Kidney capillary endothelial cell (primary cell): ENCODE results near the gene LINGO1.

Source experiments
- DNase-seq: peaks from one replicate; pipeline ENCODE4 v3.0.0-alpha.2; 2018; ENCODE audit warnings: low spot score

Gene LINGO1

GRCh38 chr15:77596821-77597803 is 35.6 kb downstream of the LINGO1 start:
- DNase-seq: no peak

GRCh38 chr15:77595231-77595630 is 37.5 kb downstream of the LINGO1 start:
- DNase-seq: no peak

GRCh38 chr15:77592758-77593157 is 40.0 kb downstream of the LINGO1 start:
- DNase-seq: no peak

DNA sequence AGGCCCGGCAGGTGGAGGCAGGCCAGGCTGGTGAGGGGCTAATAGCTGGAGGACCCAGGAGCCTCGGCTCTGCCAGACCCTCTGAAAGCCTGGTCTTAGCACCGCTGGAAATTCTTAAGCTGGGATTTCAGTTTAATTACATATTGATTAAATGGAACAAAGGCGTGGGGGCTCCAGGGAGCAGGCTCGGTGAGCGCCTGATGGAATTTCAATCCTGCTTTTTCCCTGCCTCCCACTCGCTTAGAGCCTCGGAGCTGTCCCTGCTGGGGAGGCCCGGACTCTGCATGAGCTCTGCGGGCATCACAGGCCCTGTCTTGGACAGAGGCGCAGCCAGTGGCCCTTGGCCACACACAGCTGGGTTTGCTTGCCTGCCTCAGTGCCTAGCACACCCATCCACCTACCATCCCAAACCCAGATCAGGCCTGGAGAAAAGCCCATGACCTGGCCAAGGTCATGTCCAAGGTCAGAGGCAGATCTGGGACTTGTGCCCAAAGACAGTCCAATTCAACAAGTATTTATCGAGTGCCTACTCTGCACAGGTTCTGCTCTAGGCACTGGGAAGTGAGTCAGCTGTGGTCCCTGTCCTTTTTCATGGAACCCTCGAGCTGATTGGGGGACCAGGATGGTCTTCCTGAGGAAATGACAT is 40.6 kb downstream of the LINGO1 start:
- no peak for DNase-seq

DNA sequence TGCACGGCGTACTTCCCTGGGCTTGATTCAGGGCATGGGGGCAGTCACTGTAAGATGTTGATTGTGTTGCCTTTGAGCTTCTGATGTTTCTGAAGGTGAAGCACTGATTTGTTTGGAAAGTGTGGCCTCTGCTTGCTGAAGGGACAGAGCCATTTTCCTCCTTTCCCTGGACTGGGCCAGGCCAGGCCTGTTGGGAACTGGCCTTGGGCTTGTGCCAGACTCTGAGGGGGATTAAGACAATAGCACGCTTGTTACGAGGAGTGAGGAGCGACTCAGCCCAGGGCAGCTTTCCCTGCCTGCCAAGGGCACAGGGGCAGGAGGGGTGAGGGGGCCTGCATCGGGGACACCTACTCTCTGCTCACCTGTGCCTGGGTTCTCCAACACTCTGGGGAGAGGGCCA is 42.9 kb downstream of the LINGO1 start:
- DNase-seq: no peak

GRCh38 chr15:77588126-77588525 is 44.6 kb downstream of the LINGO1 start:
- DNase-seq: no peak

- DNase-seq: no peak
Measured at GRCh38 chr15:77584691-77585090, 48.0 kb downstream of the LINGO1 start.

DNA sequence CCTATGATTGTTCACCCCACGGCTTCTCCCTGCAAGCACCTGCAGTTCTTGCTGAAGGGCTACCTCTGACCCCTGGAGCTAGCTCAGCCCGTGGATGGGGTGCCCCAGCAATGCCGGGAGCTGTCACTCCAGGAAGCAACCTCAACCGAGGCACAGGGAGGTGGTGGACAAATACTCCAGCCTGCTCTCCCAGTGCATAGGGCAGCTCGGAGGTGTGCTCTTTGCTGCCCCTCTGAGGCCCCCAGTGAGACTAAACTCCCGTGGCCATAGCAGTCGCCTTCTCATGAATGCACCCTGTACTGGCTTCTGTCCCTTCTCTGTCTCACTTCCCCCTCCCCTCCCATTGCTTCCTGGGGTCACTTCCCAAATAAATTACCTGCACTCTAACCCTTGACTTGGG is 48.5 kb downstream of the LINGO1 start:
- no peak for DNase-seq

DNA sequence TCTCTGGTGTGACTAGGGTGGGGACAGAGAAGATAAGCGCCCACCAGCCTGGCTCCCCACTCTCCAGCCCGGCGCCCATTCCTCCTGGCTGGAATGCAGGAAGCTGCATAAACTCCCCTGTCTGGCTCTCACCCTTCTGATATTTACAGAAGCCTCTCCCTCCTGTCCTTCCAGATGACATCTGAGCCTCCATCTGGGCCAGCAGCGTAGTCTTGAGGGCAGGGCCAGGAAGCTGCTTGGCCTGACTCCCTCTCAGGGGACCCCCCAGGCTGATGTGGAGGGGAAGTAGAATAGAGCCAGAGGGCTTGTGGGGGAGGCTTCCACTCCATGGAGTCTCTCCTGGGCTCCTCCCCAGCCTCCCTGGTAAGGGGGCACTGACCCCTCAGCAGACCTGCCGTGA is 49.9 kb downstream of the LINGO1 start:
- DNase-seq: no peak

GRCh38 chr15:77581896-77582569 is 50.7 kb downstream of the LINGO1 start:
- no peak for DNase-seq

DNA sequence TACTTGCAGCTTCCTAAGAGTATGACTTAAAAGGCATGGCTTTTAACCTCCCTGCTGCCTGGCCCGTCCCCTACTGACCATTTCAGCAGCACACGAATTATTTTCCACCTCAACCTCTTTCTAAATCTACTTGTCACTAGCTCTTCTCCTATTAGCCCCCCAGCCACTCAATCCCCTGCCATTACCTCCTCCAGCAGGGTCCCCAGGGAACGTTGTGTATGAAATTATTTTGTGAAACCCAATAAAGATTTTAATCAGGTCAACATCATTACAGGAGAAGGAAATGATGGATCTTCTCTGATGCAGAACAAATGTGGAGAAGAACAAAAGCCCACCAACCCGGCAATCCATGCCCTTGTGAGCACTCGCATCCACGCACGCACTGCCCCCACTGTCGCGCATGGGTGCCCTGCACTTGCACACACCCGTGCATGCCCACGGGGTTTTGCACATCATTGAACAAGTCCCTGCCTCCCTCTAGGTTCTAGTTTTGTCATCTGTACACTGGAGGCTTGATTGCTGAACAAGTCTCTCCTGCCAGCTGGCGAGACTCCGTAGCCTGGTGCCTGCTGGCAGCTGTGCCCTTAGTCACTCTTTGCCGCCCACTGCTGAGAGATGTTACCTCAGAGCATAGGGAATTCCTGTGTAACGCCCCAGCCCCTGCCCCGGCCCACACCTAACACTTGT is 51.6 kb downstream of the LINGO1 start:
- no peak for DNase-seq

- DNase-seq: no peak
Measured at GRCh38 chr15:77579498-77580188, 53.1 kb downstream of the LINGO1 start.

DNA sequence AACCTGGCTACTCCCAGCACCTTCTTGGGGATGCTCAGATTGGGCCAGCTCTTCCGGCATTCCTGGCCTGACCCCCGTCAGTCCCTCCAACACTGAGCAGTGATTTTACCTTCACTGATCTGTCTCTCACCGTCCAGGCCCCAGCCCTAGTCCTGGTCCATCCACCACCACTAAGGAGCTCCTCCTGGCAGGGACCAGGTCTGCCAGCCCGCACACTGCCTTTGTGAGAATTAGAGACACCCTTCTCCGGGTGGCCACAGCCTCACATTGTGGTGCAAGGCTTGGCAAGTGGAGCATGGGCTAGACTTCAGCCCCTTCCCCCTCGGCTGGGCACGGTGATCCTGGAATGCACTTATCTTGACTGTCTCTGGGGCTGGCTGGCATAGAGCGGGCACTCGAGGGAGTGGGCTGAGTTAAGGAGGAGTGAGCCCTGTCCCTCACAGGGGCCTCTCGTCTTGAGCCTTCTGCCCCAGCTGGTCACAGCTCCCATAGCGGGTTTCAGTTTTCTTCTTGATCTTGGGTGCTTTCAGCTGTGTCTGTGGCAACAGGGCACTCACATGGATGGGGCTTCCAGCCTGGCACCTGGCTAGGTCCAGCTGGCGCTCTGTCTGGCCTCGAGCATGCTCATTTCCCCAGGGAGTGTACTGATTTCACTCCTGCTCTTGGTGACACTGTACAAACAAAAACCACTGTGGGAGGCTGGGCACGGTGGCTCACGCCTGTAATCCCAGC is 53.9 kb downstream of the LINGO1 start:
- DNase-seq: no peak

DNA sequence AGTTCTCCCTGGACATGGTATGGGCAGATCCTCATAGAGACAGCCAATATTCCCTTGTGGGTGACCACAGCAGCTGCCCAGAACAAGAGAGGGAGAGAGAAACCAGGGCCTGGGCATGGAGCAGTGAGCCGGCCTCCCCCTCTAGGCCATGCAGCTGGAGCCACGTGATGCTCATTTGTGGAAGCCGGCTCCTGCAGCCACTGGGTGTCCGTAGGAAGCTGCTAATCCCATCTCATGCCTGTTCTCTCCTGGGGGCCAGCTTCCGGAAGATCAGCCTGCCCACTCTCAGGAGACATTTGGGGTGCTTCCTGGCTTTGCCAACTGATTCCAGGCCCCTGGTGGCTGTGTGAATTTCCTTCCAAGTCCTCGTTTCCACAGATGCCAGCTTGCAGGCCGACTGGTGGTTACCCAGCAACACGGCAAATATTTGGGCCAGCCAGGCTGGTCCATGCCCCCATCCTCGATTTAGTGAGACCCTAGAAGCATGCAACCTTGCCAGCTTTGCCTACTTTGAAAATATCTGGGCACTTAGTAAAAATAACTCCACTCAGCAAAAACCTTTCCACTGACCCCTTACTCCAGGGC is 55.3 kb downstream of the LINGO1 start:
- DNase-seq: no peak

DNA sequence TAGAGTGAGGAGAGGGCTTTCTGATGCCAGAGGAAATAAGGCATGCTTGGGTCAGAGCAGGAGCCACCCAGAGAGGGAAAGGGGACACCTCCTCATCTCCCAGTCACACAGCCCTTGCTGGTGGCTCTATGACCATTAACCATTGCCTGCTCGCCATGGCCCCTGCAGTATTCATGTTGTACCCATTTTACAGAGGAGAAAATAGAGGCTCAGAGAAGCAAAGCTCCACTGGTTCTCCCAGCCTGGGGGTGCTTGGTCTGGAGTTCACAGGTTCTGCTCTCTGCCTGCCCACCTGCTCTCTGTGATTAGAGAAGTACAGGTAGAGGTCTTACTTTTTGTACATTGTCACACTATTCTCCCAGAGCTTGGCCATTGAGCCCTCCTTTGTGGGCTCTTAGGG is 56.2 kb downstream of the LINGO1 start:
- DNase-seq: no peak

GRCh38 chr15:77575203-77575934 is 57.3 kb downstream of the LINGO1 start:
- no peak for DNase-seq

- no peak for DNase-seq
Measured at GRCh38 chr15:77574521-77575202, 58.0 kb downstream of the LINGO1 start.

DNA sequence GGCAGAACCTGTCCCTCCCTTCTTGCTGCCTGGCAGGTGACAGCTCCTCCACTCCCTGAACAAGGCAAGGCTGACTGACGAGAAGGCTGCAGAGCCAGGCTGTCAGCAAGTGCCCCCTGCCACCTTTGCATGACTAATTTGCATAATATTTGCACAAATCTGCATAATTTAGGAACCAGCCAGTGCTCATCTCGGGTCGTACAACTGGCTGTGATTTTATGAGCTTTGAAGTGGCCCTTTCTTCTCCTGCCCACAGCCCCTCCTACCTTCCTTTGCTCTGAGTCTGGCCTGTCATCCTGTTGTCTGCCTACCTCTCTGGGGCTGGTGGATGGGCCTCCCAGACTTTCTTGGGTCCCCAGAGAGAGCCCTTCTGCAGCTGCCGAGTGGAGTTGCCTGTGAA is 58.9 kb downstream of the LINGO1 start:
- DNase-seq: no peak

DNA sequence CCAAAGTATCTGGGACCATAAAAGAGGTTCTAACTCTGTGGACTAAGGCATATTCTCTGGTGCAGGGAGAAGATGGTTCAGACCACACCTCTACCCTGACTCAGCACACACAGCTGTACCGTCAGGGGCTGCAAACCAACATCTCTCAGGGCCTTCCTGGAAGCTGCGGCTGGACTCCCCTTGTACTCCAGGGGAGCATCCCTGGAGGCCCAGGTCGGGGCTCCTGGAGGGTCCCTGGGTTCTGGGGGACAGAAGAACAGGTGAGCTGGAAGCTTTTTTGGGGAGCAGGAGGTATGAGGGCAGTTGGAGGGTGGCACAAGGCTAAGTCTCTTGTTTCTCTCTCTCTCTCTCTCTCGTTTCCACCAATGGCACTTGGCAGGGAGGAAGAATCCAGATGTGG is 60.5 kb downstream of the LINGO1 start:
- DNase-seq: no peak
